Erythroblast (primary cell): ENCODE results near the gene OMA1.
A peak's percentile ranks its signal among the peaks of the same experiment; 100 is the strongest.
"Not testable (repeated sequence)": the region's sequence is repeated elsewhere in the genome, so short reads cannot be mapped to it uniquely, and the experiment has no call there.

ENCODE experiments used
- DNase-seq, 2 experiments: peaks; one replicate each; lab custom pipeline; 2025; lab: John Stamatoyannopoulos, UW
- GATA1 ChIP-seq: IDR thresholded peaks from 2 replicates; pipeline ENCODE4 v1.6.1; 2011; ENCODE audit warnings: low read depth, mild to moderate bottlenecking, control low read depth, low read length, moderate library complexity
- POLR2A ChIP-seq: IDR thresholded peaks from 2 replicates; pipeline ENCODE4 v1.6.1; 2011; ENCODE audit warnings: mild to moderate bottlenecking, low read length

Gene OMA1

GRCh38 chr1:58546520-58547308 is at the start of gene OMA1:
Gene OMA1, minus strand, starts transcription at chr1:58546726. Its CDS starts 7,432 bp downstream, at chr1:58539294.
- TF ChIP-seq POLR2A: peak; percentile 83
- no peak for TF ChIP-seq GATA1
- peak; percentile 96 to 98 for DNase-seq

GRCh38 chr1:58594546-58594945 is 48.0 kb upstream of the OMA1 start:
- TF ChIP-seq POLR2A: no peak
- no peak for DNase-seq

GRCh38 chr1:58592522-58593134 is 46.1 kb upstream of the OMA1 start:
- TF ChIP-seq GATA1 (no peak), POLR2A (no peak)
- DNase-seq: no peak

GRCh38 chr1:58591806-58592205 is 45.3 kb upstream of the OMA1 start:
- TF ChIP-seq GATA1 (no peak), POLR2A (no peak)
- DNase-seq: no peak

GRCh38 chr1:58590019-58590418 is 43.5 kb upstream of the OMA1 start:
- no peak for DNase-seq
- TF ChIP-seq POLR2A (no peak), GATA1 (no peak)

- no peak for TF ChIP-seq POLR2A
- no peak for TF ChIP-seq GATA1
- no peak for DNase-seq
These were observed 41.9 kb upstream of the OMA1 start for GRCh38 chr1:58588396-58588795.

- no peak for DNase-seq
- TF ChIP-seq GATA1: no peak
- no peak for TF ChIP-seq POLR2A
These were observed 41.1 kb upstream of the OMA1 start for GRCh38 chr1:58587667-58588066.

GRCh38 chr1:58586271-58586670 is 39.7 kb upstream of the OMA1 start:
- no peak for DNase-seq
- no peak for TF ChIP-seq GATA1
- no peak for TF ChIP-seq POLR2A

- DNase-seq: no peak
- no peak for TF ChIP-seq POLR2A
- TF ChIP-seq GATA1: no peak
These were observed 39.1 kb upstream of the OMA1 start for GRCh38 chr1:58585581-58586151.

GRCh38 chr1:58585166-58585565 is 38.6 kb upstream of the OMA1 start:
- no peak for TF ChIP-seq POLR2A
- no peak for TF ChIP-seq GATA1
- DNase-seq: no peak

GRCh38 chr1:58584082-58584895 is 37.8 kb upstream of the OMA1 start:
- no peak for DNase-seq
- TF ChIP-seq GATA1 (no peak), POLR2A (no peak)

GRCh38 chr1:58583496-58583895 is 37.0 kb upstream of the OMA1 start:
- no peak for TF ChIP-seq GATA1
- DNase-seq: no peak

- not testable (repeated sequence) for DNase-seq
These were observed 35.6 kb upstream of the OMA1 start for GRCh38 chr1:58582143-58582542.

GRCh38 chr1:58581641-58582040 is 35.1 kb upstream of the OMA1 start:
- DNase-seq: no peak
- TF ChIP-seq GATA1 (no peak), POLR2A (no peak)

- no peak for TF ChIP-seq GATA1
- no peak for TF ChIP-seq POLR2A
- DNase-seq: no peak
These were observed 33.7 kb upstream of the OMA1 start for GRCh38 chr1:58580186-58580585.
